Middle frontal gyrus (tissue), 1 donor: Measurements from ENCODE around the gene CDC45.

Source experiments
- DNase-seq: peaks from one replicate; pipeline ENCODE4 v3.0.0-alpha.2; 2015; ENCODE audit warnings: low spot score; ENCODE audit errors: extremely low spot score

CDC45 gene

DNA sequence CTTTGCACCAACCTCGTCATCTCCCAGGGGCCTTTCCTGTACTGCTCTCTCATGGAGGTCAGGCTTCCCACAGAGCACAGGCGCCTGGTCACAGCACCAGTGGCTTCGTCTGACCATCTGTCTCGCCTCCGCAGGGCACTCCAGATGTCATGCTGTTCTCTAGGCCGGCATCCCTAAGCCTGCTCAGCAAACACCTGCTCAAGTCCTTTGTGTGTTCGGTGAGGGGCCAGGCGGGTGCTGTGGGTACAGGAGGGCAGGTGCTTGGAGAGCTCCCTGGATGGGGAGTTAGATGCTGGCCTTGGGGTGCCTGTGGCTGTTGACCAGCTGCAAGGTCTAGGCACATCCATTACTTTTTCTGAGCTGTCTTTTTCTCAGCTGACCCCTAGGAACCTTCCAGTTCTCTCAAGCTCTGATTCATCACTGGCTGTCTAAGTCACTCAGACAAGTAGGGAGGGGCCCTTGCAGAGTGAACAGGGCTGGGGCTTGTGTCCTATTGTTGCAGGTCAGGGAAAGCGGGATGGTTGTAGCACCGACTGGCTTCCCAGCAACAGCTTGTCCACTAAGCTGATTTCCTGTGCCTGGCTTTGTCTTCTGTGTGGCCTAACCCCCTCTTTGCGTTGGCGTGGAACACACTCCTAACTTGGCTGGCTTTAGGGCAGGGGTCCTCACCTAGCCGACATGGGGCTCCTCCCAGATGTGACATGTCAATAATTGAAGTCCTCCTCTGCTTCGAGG lies 35.3 kb downstream of the CDC45 start:
- DNase-seq: no peak

DNA sequence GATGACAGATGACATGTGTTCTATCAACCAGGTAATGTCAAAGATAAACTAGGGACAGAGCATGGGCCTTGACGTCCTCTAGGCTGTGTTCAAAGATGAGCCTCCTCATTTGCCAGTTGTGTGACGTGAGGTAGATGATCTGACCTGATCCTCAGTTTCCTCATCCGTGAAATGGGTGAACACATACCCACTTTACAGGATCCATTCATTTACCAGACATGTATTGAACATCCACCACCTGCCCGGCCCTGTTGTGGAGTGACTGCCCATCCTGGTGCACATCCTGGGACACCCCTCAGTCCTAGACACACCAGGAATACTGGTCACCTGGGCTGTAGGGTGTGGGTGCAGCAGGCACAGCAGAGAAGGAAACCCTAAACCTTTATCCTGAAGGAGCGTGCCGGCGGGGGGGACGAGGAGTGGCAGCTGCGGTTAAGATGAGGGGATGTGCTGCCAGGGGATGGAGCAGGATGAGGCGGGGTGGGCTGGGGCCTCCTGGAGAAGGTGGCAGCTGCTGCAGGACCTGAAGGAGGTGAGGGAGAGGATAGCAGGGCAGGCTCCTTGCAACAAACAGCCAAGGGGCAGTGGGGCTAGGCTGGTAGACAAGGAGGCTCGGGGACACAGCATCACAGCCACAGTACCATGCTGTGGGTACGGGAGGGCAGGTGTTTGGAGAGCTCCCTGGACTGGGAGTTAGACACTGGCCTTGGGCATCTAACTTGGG lies 36.1 kb downstream of the CDC45 start:
- DNase-seq: no peak

- no peak for DNase-seq
These were observed 36.9 kb downstream of the CDC45 start for GRCh38 chr22:19516378-19517170.

- DNase-seq: no peak
These were observed 37.4 kb downstream of the CDC45 start for GRCh38 chr22:19517171-19517500.

DNA sequence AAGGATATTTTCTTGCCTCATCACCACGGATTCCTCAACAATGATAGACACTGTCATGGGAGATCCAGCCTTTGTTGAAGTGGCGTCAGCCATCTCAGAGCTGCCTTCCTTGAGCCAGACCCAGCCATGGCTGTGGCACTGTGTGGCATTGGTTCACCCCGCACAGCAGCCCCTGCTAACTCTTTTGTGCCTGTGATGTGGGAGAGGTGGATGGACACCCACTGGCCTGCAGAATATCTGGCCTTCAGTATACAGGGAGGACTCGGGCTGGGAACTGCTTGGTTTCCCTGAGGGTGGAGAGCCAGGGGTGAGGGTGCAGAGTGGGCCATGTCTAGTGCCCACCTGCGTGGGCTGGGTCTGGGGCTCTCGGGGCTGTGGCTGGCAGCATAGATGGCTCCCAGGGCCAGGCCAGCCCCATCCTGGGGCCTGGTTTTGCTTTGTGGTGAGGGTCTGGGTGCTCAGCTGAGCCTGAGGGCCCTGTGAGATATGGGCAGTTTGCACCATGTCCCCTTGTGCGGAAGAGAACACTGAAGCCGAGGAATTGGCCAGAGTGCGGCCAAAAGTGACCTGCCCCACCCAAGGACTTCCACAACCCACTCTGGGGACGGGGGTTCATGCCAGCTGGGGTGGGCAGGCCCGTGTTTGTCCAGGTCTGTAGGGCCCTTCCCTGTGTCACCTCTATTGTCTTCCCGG lies 38.3 kb downstream of the CDC45 start:
- no peak for DNase-seq

DNA sequence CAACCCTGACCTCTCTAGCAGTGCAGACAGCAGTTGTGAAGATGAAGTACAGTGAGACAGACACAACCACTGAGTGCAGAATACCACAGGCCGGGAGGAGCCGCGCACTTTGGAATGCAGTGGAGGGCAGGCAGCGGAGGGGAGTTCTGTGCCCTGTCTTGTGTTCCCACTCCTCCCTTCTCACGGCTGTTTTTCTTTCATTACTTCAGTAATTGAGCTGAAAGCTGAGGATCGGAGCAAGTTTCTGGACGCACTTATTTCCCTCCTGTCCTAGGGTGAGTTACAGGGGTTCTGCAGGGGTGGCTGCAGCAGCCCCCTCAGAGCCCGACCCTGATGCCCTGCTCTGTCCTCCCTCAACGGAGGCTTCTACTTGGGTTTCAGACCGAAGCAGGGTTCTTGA lies 38.9 kb downstream of the CDC45 start:
- DNase-seq: no peak

DNA sequence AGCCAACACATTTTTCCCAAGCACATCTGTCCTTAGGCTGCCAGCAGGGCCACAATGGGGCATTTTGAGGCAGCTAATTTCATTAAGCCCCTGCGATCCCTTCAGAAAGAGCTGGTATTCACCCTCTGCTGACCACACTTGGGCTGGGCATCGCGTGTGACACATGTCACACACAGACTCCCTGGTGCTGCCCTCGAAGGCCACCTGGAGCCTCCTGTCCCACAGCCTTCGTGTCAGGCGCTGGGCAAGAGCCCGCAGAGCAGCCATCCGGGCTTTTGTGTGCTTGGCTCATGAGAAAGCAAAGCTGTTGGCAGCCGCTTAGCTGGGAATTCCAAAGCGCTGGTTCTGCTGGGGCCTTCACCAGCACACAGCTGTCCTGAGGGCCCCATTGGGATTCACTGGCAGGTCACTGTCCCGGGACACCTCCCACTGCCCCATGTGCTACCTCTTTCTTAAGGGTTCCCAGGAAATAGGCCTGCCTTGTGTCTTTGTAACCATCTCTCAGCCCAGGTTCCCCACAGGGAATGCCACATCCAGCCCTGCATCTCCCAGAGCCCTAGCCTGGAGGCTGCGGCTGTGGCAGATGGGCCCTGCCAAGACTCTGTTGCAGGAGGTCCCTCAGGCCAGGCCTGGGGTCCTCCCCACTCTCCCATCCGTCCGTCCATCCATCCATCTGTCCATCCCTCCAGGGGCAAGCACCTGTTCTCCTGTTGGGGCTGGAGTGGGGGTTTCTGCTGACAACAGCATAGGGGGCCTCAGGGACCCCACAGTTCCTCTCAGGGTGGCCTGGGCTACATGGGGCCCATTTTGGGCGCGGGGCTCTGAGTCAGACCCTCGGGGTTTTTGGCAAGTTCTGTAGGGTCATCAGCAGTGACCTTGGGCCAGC lies 39.6 kb downstream of the CDC45 start:
- DNase-seq: no peak

GRCh38 chr22:19520007-19520406 lies 40.3 kb downstream of the CDC45 start:
- no peak for DNase-seq

DNA sequence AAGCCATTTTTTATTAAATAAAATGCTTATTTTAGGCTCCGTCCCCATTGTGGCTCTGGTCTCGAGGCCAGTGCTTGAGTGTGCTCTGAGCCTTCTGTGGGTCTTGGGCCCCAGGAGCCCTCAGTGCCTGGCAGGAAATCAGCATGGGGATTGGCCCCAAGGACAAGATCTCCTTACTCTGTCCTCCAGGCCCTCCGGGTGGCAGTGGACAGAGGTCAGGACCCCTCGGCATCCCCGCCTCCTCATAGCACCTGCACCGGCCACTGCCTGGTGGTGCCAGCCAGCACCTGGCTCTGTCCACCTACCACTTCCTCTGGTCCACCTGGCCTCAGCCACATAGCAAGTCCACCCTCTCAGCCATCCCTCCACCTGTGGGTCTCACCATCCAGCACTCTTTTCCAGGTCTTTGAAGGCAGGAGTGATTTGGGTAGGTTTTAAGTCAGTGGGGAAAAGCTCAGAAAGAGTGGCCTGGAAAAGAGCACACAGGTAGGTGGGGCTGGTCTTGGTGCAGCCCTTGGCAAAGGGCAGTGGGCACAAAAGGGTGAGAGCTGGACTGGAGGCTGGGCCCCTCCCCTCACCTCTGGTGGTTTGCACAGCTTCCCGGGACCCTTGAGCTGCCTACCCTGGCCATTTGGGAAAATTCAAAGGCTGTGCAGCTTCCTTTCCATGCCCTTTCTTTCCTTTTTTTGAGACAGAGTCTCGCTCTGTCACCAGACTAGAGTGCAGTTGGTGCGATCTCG lies 41.0 kb downstream of the CDC45 start:
- DNase-seq: no peak

DNA sequence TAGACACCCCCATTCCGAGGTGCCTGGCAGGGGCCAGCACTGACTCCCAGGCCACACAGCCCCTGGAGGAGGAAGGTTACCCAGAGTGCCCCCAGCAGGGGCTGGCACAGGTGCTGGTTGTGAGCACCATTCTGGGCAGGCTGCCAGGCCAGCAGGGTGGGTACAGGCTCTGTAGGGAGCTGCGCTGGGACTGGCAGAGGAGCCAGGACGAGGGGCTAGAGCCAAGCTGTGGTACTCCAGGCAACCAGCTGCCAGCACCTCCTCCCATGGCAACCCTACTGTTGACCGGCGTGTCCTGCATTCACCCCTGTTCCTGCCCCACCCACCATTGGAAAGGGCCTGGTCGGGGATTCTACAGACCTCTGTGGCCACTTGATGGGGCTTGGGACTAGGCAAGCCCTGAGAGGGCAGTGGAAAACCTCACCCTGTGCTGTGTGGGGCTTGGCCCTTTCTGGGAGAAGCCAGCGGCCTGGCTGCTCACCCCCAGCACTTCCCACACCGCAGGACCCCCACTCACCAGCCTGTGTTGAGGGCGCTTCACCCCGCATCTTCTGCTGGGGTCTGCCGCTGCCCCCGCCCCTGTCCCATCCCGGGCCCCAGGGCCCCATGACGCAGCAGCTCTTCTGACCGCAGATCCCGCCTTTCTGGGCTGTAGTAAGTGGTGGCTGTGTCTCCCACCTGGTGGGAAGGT lies 42.6 kb downstream of the CDC45 start:
- no peak for DNase-seq

GRCh38 chr22:19522881-19523239 lies 43.1 kb downstream of the CDC45 start:
- DNase-seq: no peak

- DNase-seq: no peak
These were observed 43.8 kb downstream of the CDC45 start for GRCh38 chr22:19523240-19524169.

DNA sequence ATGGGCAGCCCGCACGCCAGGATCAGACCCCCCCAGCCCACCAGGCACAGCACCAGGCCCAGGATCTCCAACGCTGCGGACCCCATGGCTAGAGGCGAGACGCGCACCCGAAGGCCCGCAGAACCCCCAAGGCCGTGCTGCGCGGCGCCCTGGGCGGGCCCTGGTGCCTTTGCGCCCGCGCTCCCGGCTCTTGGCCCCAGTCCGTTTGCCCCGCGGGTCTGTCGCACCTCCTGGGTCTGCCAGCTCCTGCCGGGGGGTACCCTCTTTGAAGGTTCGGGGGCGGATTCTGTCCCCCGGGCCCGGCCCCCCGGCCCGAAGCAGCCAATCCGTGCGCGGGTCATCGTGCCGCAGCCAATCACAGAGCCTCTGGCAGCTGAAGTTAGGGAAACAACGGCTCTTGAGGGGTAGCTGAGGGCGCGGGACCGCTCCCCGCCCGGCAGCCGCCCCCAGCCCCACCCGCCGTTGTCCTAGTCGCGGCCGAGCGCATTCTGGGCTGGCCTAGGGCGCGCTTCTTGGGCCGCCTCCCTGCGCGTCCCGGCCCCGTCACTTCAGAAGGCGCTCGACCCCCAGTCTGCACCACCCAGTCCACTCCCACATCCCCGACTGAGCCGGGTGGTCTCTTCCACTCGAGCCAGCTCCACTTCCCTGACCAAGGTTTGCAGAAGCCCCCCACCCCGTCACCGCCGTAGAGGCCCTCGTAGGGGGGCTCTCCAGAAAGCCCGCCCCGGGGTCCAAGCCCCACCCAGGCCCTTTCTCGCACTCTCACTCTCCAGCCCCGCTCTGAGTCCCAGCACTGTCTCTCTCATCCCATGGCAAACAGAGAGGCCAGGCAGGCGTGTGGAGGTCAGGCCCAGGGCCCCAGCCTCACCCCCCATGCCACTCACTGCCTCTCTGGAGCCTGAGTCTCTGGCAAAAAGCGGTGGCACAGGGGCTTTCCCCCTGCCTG lies 44.7 kb downstream of the CDC45 start, which contains the start of gene CLDN5:
Gene CLDN5 (minus strand): TSS at position 241 of the 946 bp plus-strand sequence. CDS start 155 bp downstream, at position 86.
- DNase-seq: no peak

GRCh38 chr22:19525116-19525660 lies 45.5 kb downstream of the CDC45 start:
- DNase-seq: no peak

DNA sequence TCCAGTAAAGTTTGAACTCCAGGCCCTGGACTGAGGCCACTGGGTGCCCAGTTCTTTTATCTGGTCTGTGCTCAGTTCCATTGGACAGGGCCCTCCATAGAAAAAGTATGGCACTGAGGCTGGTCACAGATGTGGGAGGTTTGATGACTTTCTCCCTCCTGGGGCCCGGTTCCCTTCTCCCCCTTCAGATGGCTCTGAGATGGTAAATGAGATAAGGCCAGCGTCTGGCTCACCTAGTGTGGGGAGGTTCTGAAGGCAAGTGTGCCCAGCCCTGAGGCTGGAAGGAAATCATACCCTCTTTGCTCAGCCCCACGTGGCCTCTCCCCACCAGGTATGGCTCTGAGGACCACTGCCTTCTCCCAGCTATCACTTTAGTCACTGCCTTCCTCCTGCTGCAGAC lies 45.9 kb downstream of the CDC45 start:
- DNase-seq: no peak

GRCh38 chr22:19526076-19526701 lies 46.5 kb downstream of the CDC45 start:
- no peak for DNase-seq
